NCI-H2029 (cell line): ENCODE results near the gene NUDT16L1.

ENCODE experiments used
- DNase-seq: peaks from one replicate; lab custom pipeline; 2025; lab: John Stamatoyannopoulos, UW

NUDT16L1 gene

GRCh38 chr16:4664538-4665418 is 28.6 kb upstream of the NUDT16L1 start:
- DNase-seq = no peak

- DNase-seq = no peak
Measured at GRCh38 chr16:4666537-4667202, 26.7 kb upstream of the NUDT16L1 start.

DNA sequence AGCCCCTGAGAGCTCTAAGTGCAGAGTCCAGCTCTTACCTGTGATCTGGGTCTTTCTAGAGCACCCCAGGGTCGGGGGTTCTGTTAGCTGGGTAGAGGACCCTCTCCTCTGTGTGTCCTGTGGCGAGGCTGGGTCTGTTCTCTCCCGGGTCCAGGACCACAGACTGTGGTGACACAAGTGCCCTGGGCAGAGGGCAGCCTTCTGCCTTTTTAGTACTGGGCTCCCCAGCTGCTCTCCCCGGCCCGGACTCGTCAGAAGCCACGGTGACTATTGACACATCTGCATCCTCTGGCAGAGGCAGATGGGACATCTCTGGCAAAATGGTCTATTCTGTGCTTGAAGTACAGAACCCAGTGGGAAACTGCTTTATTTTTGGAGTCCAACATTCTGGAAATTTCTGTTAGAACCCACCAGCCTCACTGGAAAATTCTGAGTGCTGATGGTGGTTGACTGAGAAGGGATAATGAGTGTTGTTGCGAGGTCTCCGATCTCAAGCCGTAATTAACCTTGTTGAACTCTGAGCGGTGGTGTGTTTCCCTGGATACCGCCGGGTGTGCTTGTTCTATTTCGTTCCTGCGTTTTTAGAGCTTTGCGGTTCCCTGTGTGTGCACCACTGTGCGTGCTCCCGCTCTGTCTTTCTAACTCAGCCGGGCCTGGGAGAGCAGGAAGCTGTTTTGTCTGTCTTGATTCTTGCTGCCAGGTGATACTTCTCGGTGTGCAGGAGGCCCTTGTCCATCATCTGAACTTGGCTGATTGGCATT is 26.0 kb upstream of the NUDT16L1 start:
- no peak for DNase-seq

DNA sequence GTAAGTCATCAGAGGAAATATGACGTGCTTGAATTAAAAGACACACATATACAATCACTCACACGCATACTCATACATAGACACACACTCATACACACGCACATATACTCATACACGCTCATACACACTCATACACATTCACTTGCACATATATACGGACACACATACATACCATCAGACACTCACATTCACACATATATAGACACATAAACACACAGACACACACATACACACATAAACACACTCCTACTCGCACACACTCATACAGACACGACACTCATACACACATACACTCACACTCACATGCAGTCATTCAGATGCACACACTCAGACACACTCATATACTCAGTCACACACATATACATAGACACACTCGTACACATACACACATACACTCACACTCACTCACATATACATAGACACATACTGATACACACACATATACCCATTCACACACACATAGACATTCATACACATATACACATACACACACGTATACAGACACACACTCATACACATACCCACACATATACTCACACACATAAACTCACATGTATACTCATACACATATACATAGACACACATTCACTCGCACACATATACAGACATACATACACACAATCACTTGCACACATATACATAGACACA is 24.9 kb upstream of the NUDT16L1 start:
- DNase-seq = no peak

GRCh38 chr16:4673387-4674046 is 19.8 kb upstream of the NUDT16L1 start:
- no peak for DNase-seq

- DNase-seq = no peak
Measured at GRCh38 chr16:4674926-4675530, 18.3 kb upstream of the NUDT16L1 start.

GRCh38 chr16:4675864-4676786 is 17.2 kb upstream of the NUDT16L1 start:
- no peak for DNase-seq

GRCh38 chr16:4676831-4677230 is 16.5 kb upstream of the NUDT16L1 start:
- no peak for DNase-seq

DNA sequence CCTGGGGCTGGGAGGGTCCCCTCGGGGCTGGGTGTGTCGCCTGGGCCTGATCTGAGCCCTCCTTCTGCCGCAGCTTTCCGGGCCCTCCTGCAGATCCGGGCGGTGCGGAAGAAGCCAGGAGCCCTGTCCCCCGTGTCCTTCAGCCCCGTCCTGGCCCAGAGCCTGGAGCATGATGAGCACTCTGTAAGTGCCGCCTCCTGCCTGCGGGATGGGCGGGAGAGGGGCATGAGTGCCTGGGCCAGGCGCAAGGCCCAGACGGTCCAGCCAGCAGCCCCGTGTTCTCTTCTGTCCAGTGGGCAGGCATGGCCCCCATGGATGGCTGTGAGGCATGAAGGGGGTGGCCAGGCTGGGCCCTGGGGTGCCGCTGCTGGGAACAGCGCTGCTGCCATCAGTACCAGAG is 16.0 kb upstream of the NUDT16L1 start:
- DNase-seq = no peak

GRCh38 chr16:4677994-4678393 is 15.4 kb upstream of the NUDT16L1 start:
- no peak for DNase-seq

DNA sequence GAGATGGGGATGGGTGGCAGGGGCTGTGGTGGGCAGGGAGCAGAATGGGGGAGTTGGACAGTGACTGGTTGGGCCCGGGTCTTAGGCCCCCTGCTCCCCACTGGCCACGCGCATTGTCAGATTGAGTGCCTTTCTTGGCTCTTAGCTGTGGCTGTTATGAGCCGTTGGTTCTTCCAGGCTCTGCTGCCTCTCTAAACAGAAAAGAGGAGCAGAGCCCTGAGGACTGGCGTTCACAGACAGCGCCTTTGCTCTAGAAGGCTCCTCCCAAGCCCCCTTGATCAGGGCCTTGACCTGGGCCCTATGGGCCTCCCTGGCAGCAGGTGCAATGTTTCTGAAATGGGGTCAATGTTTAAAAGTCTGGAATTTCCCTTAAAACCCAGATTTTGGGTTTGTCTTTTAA is 14.8 kb upstream of the NUDT16L1 start:
- no peak for DNase-seq

GRCh38 chr16:4679156-4679849 is 14.1 kb upstream of the NUDT16L1 start:
- no peak for DNase-seq

DNA sequence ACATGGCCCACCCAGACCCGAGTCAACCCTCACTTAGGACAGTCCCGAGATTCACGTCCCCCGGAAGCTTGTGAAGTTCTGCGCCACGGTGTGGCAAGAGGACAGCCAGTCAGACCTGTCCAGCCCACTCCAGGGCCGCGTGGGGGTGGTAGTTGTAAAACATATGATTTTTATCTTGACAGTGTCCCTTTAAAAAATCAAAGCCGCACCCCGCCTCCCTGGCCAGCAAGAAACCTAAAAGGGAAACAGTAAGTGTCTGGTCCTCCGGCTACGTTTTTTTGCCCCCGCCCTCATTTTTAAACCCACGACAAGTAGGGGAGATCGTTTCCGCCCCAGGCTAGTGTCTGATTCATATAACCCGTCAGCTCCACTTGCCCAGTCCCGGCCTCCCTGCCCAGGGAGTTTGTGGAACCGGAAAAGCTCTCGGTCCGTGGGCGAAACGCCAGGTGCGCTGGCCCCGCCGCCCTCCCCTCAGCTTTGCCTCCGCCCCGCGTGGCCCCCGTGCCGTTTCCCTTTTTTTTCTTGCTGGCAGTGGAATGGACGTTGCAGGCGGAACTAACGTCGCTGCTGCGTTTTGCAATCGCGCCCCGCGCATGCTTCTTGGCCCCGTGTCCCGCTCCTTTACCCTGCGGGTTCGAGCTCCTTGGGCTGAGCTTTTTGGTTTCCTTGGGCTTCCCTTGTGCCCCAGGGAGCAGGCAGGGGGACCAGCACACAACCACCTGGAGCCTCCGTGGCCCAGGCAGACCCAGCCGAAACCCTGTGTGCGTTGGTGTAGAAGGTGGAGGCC is 13.3 kb upstream of the NUDT16L1 start:
- peak; percentile 31 for DNase-seq

- no peak for DNase-seq
Measured at GRCh38 chr16:4680673-4681470, 12.5 kb upstream of the NUDT16L1 start.

DNA sequence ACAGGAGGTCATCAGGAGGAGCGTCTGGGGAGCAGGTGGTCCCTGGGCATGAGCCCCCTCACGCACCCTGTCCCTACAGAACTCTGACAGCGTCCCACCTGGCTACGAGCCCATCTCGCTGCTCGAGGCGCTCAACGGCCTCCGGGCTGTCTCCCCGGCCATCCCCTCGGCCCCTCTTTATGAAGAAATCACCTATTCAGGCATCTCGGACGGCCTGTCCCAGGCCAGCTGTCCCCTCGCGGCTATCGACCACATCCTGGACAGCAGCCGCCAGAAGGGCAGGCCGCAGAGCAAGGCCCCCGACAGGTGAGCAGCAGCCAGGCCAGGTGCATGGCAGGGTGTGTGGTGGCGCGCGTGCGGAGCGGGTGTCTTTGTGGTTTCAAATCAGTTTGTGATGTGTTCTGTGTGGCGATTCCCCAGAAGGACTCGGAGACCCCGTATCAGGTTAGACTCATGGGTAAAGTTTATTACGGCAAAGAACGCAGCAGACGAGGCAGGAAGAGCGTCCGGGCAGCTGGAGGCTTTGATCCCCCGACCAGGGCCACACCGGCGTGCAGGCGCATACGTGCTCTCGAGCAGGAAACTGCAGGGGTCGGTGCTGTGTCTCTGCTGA is 11.8 kb upstream of the NUDT16L1 start:
- no peak for DNase-seq

DNA sequence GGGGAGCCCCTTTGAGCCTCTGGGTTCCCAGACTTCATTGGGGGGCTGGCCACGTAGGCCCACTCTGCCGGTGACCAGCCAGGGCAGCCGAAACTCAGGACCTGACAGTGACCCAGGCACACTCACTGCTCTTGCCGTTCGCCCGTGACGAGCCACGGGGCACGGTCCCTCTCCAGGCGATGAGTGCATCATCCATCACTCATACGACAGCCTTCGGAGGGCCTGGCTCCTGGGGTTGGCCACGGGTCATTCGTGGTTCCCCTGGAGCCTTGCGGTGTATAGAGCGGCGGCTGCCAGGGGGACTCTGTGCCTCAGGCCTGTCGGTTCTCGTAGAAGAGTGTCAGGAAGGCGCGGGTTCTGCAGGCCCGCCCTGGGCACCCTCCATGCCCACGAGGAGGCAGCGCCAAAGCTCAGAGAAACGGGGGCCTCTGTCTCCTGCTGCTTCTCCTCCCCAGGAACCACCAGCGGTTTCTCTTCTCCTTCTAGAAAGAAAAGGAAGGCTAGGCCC is 11.2 kb upstream of the NUDT16L1 start:
- no peak for DNase-seq

DNA sequence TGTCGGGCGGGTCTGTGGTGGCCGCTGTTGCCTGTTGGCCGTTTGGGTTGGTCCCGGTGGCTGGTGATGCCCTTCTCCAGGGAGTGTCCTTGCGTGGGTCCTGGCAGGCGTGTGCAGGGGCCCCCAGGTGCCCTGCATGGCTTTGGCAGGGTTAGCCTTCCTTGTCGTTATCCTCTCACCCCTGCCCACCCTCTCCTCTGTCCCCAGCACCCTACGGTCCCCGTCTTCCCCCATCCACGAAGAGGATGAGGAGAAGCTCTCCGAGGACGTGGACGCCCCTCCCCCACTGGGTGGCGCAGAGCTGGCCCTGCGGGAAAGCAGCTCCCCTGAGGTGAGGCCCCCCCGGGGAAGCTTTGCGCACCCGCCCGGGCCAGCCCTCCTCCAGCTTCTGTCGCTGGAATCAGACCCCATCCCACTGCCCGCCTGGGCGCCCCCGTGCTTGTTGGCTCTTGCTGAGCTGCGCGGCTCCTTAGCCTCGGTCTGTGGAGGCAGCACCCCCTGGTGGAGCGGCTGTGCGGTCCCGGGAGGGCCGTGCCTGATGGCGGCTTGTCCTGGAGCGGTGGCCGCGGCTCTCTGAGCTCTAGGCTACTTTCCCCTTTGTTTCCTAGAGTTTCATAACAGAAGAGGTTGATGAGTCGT is 10.6 kb upstream of the NUDT16L1 start:
- no peak for DNase-seq
